Upper lobe of left lung (tissue), 4 donors: ENCODE measurements around the gene ZNF205.
"Not testable (repeated sequence)": the region's sequence is repeated elsewhere in the genome, so short reads cannot be mapped to it uniquely, and the experiment has no call there.

Experiments
- CTCF ChIP-seq, 6 experiments: fragments of 450-650 bp in 4 of 6; fragments of 200-600 bp in 2 of 6; sonication (generic) in 2 of 6; IDR thresholded peaks; one replicate each; pipeline ENCODE4 v1.5.1; 2016 to 2019; ENCODE audit warnings: antibody characterized with exemption in 6 of 6
- POLR2A ChIP-seq, 4 donors: fragments of 450-650 bp; IDR thresholded peaks; one replicate each; pipeline ENCODE4 v1.5.1; 2016 to 2017; ENCODE audit warnings: antibody characterized with exemption in 4 of 4, mild to moderate bottlenecking in 2 of 4
- POLR2AphosphoS5 ChIP-seq, 2 donors: sonication (generic); formaldehyde crosslinking; IDR thresholded peaks; one replicate each; pipeline ENCODE4 v1.5.1; 2017; ENCODE audit warnings: antibody characterized with exemption in 2 of 2

- not testable (repeated sequence) for TF ChIP-seq POLR2AphosphoS5, CTCF, POLR2A (IDR thresholded peaks at IDR 0.05)
These were observed 39.7 kb upstream of the ZNF205 start for GRCh38 chr16:3072576-3073263.
